Heart left ventricle (tissue), 16 donors: Measurements from ENCODE around the gene ASPA. TPM values are rescaled to one million over a fixed set of nuclear protein-coding genes. Genes with fewer than 3 reads are reported as not detected.

Experiments used
- ATAC-seq, 4 donors: fragments of 200-7000 bp; cut with Tn5 transposase; one replicate each; pipeline ENCODE4 v1.9.1; 2020 to 2022; ENCODE audit warnings: moderate library complexity in 4 of 4, mild to moderate bottlenecking in 3 of 4, moderate number of reproducible peaks in 1 of 4
- DNase-seq, 5 donors: peaks; one replicate each; pipeline ENCODE4 v3.0.0-alpha.2; 2020
- H3K27ac ChIP-seq, 12 donors: fragments of 200-600 bp; sonication (generic) in 4 of 12; one replicate each; pipeline versions ENCODE4 v1.5.0 to v1.8.0; 2016 to 2022; ENCODE audit warnings: mild to moderate bottlenecking in 2 of 12
- H3K27me3 ChIP-seq, 9 donors: fragments of 200-600 bp; sonication (generic) in 2 of 9; one replicate each; pipeline versions ENCODE4 v1.5.1 to v1.8.0; 2016 to 2022; ENCODE audit warnings: mild to moderate bottlenecking in 3 of 9
- H3K36me3 ChIP-seq, 9 donors: fragments of 200-600 bp; sonication (generic) in 2 of 9; one replicate each; pipeline versions ENCODE4 v1.5.0 to v1.8.0; 2018 to 2022; ENCODE audit warnings: mild to moderate bottlenecking in 2 of 9
- H3K4me1 ChIP-seq, 12 donors: fragments of 200-600 bp; sonication (generic) in 4 of 12; one replicate each; pipeline versions ENCODE4 v1.5.0 to v1.8.0; 2016 to 2022; ENCODE audit warnings: mild to moderate bottlenecking in 3 of 12
- H3K4me3 ChIP-seq, 12 donors: fragments of 200-600 bp; sonication (generic) in 4 of 12; one replicate each; pipeline versions ENCODE4 v1.5.0 to v1.8.0; 2017 to 2022; ENCODE audit warnings: mild to moderate bottlenecking in 9 of 12, moderate library complexity in 4 of 12
- H3K9me3 ChIP-seq, 12 donors: fragments of 200-600 bp; sonication (generic) in 4 of 12; one replicate each; pipeline versions ENCODE4 v1.5.0 to v1.8.0; 2016 to 2022; ENCODE audit warnings: mild to moderate bottlenecking in 1 of 12
- CTCF ChIP-seq, 12 donors: fragments of 200-600 bp; sonication (generic) in 4 of 12; IDR thresholded peaks; one replicate each; pipeline versions ENCODE4 v1.5.0 to v1.8.0; 2018 to 2022; ENCODE audit warnings: antibody characterized with exemption in 12 of 12, mild to moderate bottlenecking in 5 of 12
- POLR2A ChIP-seq, 2 donors: fragments of 450-650 bp; IDR thresholded peaks; one replicate each; pipeline ENCODE4 v1.6.1; 2017; ENCODE audit warnings: antibody characterized with exemption in 2 of 2, mild to moderate bottlenecking in 2 of 2, moderate library complexity in 2 of 2
- WGBS, 4 donors: extraction: QIAGEN DNeasy Blood & Tissue Kit in 2 of 4; methylation state at CpG; one replicate each; pipeline versions ENCODE4 v1.1.5 to v1.1.7; 2013 to 2018; 5-methylcytosine and 5-hydroxymethylcytosine counted together
- intact Hi-C, 10 donors: fragments of 100-400 bp; cut with DNase I; formaldehyde crosslinking; loops; one replicate each; pipeline versions ENCODE4 v1.11.1 to v1.14.2; 2022
- polyA plus RNA-seq, 2 donors: library from polyadenylated mRNA; stranded (reverse); fragments of 200-250 nt; gene quantifications; one replicate each; pipeline ENCODE4 v1.2.3, GENCODE V29; 2013
- total RNA-seq, 9 donors: library from RNA; depleted of rRNA in 2 of 9; stranded (reverse); fragments of >200 nt in 2 of 9; fragmentation: NEBNext Ultra II Directional in 3 of 9; extraction: Animal tissue kit (Norgen Biotek cat#: 25700) in 3 of 9; gene quantifications; one replicate each; pipeline versions ENCODE4 v1.1.0 to v1.2.4, GENCODE V29; 2016 to 2023
- donor health status: ischemic (EF 13 %, LVEDD 7.1; RV severe dilation, severe dysfunction).
- donor health status: healthy with polysubstance abuse.
- donor health status: DM: no; HTN: yes; CAD: no.
- donor health status: DM: no; HTN: no; CAD: no.
- donor health status: ischemic (EF 25% LVEDD 6.9; RV normal size, moderate dysfunction).
- donor health status: ischemic (EF 25% LVEDD 5.7; RV mildly dilated, moderate dysfunction).
- donor health status: healthy.
- donor health status: DM: yes; HTN: yes; CAD: no.
- donor health status: ischemic (EF 35%, LVEDD 5.7; RV mildly dilated, moderate dysfunction).
- donor health status: nonischemic (EF 11% LVEDD 7.7; RV severe dilation, severe dysfunction).
- donor health status: DM: yes; HTN: yes; CAD: no.
- donor health status: PGD.
- donor health status: ischemic (EF 29% LVEDD 5.4; RV normal size, mild dysfunction).
- donor health status: nonischemic (EF 23%, LVEDD 6.1; RV moderate dilation, normal function).

ASPA gene
- total and polyA plus RNA-seq, 11 donors: 0.26 to 2.4 (median 1.2) TPM

- H3K36me3 ChIP-seq: no peaks in the 10 kb centered on the region
- intact Hi-C loops: loop anchor here in 3 of 10 donors (10.0 kb wide), 2 partner anchors 102 to 112 kb away; partner anchors contain the start of genes CTNS (in 2 of the 3) and SHPK (in 2 of the 3)
- ATAC-seq (no peak), DNase-seq (no peak)
- no peaks in the 10 kb centered on the region for H3K9me3 ChIP-seq
- H3K27ac ChIP-seq: no peak overlapping the region
- peaks cover 0 to 42% (median 14%) of the 10 kb centered on the region in 12 donors for H3K4me1 ChIP-seq
- TF ChIP-seq CTCF (IDR thresholded peaks at IDR 0.05) (no peak), POLR2A (IDR thresholded peaks at IDR 0.05) (no peak)
- H3K27me3 ChIP-seq: no peaks in the 10 kb centered on the region
- WGBS, 4 donors: 94 to 96% (median 95%) methylated on average over 7 to 10 of the region's 10 CpGs
- no peak overlapping the region for H3K4me3 ChIP-seq
Observed at GRCh38 chr17:3532859-3533142, 57.0 kb downstream of the ASPA start.

GRCh38 chr17:3533752-3534151 lies 58.0 kb downstream of the ASPA start:
- H3K27ac ChIP-seq: no peak overlapping the region
- WGBS, 4 donors: 92 to 96% (median 93%) methylated on average over 5 of the region's 5 CpGs
- H3K4me1 ChIP-seq: peaks cover 0 to 35% (median 14%) of the 10 kb centered on the region in 12 donors
- H3K36me3 ChIP-seq: no peaks in the 10 kb centered on the region
- no peak for ATAC-seq
- TF ChIP-seq CTCF (IDR thresholded peaks at IDR 0.05) (no peak), POLR2A (IDR thresholded peaks at IDR 0.05) (no peak)
- no peaks in the 10 kb centered on the region for H3K9me3 ChIP-seq
- no peak for DNase-seq
- intact Hi-C loops: loop anchor here in 3 of 10 donors (2.0 to 10.0 kb wide), 3 partner anchors 23 to 111 kb away; partner anchors contain the start of genes CTNS (in 2 of the 3) and SHPK (in 2 of the 3)
- no peak overlapping the region for H3K4me3 ChIP-seq
- no peaks in the 10 kb centered on the region for H3K27me3 ChIP-seq

- Histone ChIP-seq H3K4me1 (peaks cover 0 to 25% (median 12%) of the 10 kb centered on the region in 12 donors), H3K4me3 (no peak overlapping the region), H3K27me3 (no peaks in the 10 kb centered on the region), H3K36me3 (no peaks in the 10 kb centered on the region), H3K9me3 (no peaks in the 10 kb centered on the region), H3K27ac (no peak overlapping the region)
- intact Hi-C loops: loop anchor here in 3 of 10 donors (2.0 to 10.0 kb wide), 3 partner anchors 24 to 110 kb away; partner anchors contain the start of genes CTNS (in 2 of the 3) and SHPK (in 2 of the 3)
- DNase-seq (peak in 1 of 5 donors; percentile 27), ATAC-seq (peak in 2 of 4 donors; percentile 23 to 29)
- WGBS, 4 donors: 22 to 48% (median 43%) methylated on average over 3 of the region's 3 CpGs
- no peak for TF ChIP-seq POLR2A (IDR thresholded peaks at IDR 0.05)
- TF ChIP-seq CTCF (IDR thresholded peaks at IDR 0.05): no peak
Observed at GRCh38 chr17:3534881-3535252, 59.1 kb downstream of the ASPA start.

- 2 to 6% (median 5%) methylated on average over 26 to 44 of the region's 44 CpGs for WGBS, 4 donors
- Histone ChIP-seq H3K4me3 (peak overlapping the region in 11 of 12 donors; percentile 15 to 60 (median 48)), H3K27ac (peak overlapping the region in 9 of 12 donors; percentile 22 to 73 (median 62)), H3K27me3 (no peaks in the 10 kb centered on the region), H3K9me3 (no peaks in the 10 kb centered on the region), H3K36me3 (no peaks in the 10 kb centered on the region), H3K4me1 (peaks cover 0 to 19% (median 8%) of the 10 kb centered on the region in 12 donors)
- TF ChIP-seq POLR2A (IDR thresholded peaks at IDR 0.05): no peak
- TF ChIP-seq CTCF (IDR thresholded peaks at IDR 0.05): peak; percentile 33 to 83 (median 62)
- peak; percentile 53 to 76 (median 69) for DNase-seq
- peak; percentile 57 to 87 (median 74) for ATAC-seq
- intact Hi-C loops: loop anchor here in 3 of 10 donors (2.0 to 10.0 kb wide), 3 partner anchors 25 to 109 kb away; partner anchors contain the start of genes CTNS (in 2 of the 3) and SHPK (in 2 of the 3)
Observed at GRCh38 chr17:3535253-3535995, 59.6 kb downstream of the ASPA start.
